Stimulated activated CD8-positive, alpha-beta memory T cell treated with anti-CD3 and anti-CD28 coated beads, Interleukin-7, amount 100 ng/mL, for 24 hours (primary cell): Measurements from ENCODE around the gene SERINC5.
"Not testable (repeated sequence)": the region's sequence is repeated elsewhere in the genome, so short reads cannot be mapped to it uniquely, and the experiment has no call there.

Experiments
- DNase-seq: peaks from one replicate; pipeline ENCODE4 v3.0.0-alpha.2; 2020; ENCODE audit warnings: low read depth

The SERINC5 gene

GRCh38 chr5:80227979-80228596 is 27.8 kb downstream of the SERINC5 start:
- DNase-seq: no peak

DNA sequence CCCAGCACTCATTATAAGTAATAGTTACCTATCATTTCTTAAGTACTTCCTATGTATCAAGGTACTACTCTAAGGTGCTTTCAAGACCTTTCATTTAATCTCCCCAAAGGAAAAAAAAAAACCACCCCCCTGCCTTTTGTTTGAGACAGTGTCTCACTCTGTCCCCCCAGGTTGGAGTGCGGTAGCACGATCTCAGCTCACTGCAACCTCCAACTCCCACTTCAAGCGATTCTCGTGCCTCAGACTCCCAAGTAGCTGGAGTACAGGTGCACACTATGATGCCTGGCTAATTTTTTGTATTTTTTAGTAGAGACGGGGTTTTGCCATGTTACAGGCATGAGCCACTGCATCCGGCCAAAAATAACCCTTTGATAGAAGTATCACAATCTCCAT is 29.9 kb downstream of the SERINC5 start:
- no peak for DNase-seq

DNA sequence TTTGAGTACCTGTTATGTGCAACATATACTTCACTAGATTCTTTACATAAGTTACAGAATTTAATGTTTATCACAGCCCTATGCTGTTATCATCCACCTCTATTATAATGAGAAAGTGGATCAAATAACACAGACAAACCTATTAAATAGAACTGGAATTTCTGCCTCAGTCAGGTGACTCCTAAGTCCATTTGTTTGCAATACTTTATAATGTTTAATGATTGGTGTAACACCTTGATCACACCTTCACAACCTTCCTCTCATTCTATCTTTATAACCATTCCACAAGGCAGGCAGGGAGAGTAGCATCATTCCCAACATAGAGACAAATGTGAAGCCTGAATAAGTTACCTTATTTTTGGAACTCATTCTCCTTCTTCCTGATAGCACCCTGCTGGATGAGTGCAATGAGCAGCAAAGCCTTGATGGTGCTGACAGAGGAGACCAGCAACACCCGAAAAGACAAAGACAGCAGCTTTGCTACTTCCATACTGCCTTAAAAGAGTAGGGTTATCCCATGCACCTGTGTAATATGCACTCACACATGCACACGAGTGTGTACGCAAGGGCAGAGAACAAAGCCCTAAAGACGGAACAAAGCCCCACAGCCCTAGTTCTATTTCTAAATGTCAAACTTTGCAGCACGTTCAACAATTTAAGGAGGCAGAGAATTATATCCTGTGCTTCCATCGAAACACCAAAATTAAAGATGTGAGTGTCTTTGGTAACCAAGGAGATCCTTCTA is 30.5 kb downstream of the SERINC5 start:
- no peak for DNase-seq

DNA sequence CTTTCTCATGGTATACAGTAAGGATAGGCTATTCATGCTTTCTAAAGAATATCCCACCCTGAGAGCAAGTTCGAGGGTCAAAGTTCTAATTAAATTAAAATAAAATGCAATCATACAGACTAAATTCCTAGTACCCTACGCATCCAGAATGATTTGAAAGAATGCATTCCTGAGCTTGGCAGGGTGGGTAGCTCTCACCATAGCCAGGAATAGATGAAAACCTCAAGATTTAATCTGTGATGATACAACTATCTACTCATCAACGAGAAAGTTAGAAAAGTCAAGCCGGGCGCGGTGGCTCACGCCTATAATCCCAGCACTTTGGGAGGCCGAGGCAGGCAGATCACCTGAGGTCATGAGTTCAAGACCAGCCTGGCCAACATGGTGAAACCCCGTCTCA is 32.3 kb downstream of the SERINC5 start:
- no peak for DNase-seq

- no peak for DNase-seq
Measured at GRCh38 chr5:80220245-80220897, 35.5 kb downstream of the SERINC5 start.

GRCh38 chr5:80219391-80219790 is 36.5 kb downstream of the SERINC5 start:
- DNase-seq: no peak

GRCh38 chr5:80217667-80218066 is 38.2 kb downstream of the SERINC5 start:
- DNase-seq: no peak

- DNase-seq: no peak
Measured at GRCh38 chr5:80216753-80217596, 38.9 kb downstream of the SERINC5 start.

GRCh38 chr5:80216096-80216495 is 39.8 kb downstream of the SERINC5 start:
- DNase-seq: no peak

GRCh38 chr5:80215523-80215922 is 40.3 kb downstream of the SERINC5 start:
- no peak for DNase-seq

DNA sequence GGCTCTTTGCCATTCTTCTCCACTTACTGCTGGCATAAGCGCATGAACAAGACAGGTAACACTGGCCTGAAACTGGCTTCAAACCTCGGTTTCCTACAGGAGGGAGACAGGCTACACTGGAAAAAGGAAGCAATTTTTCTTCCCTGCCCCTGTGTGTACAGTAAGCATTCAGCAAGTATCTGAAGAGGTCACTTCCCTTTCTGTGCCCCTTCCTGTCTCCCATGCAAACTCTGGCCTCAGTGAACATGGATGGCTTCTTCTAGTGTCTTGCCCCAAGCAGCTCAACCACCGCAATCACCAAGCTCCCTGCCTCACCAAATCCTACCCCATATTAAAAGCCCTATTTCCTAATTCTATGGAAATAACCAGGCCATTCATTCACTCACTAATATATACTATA is 42.4 kb downstream of the SERINC5 start:
- DNase-seq: no peak

DNA sequence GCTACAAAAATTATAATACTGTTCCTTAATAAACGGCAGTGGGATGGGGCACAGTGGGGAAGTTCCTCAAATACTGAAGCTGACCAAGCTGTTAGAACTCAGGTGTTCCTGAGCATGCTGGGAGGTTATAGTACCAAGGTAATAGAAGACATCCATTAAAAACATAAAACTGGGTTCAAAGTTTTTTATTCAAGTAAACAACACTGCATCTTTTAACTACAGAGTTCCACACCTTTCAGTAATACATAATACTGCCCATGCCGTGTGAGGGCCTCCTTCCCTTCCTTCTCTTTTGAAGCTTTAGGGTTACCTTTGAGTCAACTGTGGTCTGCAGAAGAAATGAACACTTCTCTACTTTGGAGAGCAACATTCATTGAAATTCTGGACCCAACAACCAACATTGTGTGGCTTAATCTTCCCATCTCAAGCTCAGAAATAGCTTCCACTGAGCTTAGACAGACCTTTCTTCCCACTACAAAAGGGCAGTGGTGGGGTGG is 43.6 kb downstream of the SERINC5 start:
- no peak for DNase-seq

DNA sequence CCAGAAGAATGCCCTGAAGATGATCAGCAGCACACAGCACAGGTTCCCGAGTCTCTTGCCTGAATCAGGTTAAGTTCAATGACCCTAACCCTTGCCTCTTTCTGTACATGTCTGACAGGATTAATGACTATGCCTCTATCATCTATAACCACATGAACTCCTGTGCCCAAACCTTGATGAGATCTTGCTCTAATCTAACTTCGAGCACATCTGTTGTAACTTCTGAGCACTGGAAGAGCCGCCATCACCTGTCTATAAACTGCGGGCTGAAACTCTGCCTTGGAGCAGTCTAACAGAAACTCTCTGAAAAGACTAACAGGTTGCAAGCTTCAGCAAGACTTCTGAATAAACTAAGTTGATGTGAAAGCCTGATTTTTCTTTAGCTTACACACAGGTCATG is 44.5 kb downstream of the SERINC5 start:
- DNase-seq: no peak

DNA sequence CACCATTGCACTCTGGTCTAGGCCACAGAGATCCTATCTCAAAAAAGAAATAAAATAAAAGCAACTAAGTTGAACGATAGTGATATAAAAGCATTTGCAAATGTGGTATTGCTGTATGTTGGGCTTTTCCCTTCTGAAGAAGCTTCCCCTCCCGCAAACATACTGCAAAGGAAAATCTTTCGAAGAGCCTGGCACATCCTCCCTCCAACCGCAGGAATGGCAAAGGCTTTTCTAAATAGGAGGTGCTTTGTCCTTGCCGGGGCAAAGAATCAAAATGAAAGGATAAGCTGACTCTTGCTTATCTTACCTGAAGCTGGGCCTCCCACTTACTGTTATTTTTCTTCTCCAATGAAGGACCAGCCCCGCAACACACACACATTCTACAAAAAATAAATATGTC is 45.8 kb downstream of the SERINC5 start:
- DNase-seq: no peak

- DNase-seq: no peak
Measured at GRCh38 chr5:80208381-80208780, 47.5 kb downstream of the SERINC5 start.

GRCh38 chr5:80207832-80208231 is 48.0 kb downstream of the SERINC5 start:
- DNase-seq: no peak

GRCh38 chr5:80206282-80206681 is 49.6 kb downstream of the SERINC5 start:
- DNase-seq: no peak

- DNase-seq: no peak
Measured at GRCh38 chr5:80205846-80206245, 50.0 kb downstream of the SERINC5 start.

DNA sequence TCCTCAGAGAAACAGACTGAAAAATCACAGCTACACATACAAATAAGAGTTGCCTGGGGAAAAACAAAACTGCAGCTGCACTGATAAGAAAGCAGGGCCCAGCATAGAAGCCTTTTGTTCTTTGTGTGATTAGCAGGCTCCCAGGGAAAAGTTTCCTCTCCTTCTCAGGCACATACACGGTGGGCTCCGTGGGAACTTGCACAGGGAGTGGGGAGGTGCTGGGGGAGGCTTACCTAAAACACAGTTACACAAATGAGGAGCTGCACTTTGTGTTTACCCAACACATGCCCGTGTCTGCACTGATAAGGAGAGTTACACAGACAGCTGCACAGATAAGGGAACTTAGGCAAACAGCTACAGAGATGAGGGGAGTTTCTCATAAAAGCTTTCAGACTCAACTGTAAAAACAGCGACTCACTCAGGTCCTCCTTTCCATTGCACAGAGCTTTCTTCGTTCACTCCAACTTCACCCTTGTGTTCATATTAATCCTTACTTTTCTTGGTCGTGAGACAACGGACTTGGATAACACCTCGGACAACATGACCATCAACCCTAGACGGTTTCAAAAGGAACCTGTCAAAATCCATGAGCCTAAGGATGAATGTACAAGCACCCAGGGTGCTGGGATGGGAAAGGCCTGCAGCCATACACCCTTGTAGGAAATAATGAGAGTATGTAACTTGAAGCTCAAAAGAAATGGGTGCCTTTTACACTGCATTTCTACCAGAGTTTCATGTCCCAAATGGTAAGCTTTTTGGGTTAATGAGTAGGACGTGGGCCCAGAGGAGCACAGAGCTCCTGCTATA is 50.8 kb downstream of the SERINC5 start:
- no peak for DNase-seq

DNA sequence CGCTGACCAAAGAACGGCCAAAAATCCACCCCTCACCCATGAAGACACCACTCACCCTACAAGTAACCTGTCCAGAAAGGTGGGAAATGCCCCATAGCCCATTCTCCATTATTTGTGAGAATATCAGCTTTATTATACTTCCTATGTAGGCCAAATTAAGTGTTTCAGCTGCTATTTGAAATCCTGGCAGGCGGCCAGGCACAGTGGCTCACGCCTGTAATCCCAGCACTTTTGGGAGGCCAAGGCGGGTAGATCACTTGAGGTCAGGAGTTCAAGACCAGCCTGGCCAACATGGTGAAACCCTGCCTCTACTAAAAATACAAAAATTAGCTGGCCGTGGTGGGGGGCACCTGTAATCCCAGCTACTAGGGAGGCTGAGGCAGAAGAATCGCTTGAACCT is 54.1 kb downstream of the SERINC5 start:
- DNase-seq: not testable (repeated sequence)

GRCh38 chr5:80198920-80199319 is 56.9 kb downstream of the SERINC5 start:
- DNase-seq: no peak
